HG03558 (cell line): Measurements from ENCODE around the gene SULF2.

Experiments
- ATAC-seq: cut with Tn5 transposase; IDR thresholded peaks from one replicate; pipeline ENCODE4 v1.9.1; 2021; ENCODE audit warnings: moderate number of reproducible peaks; ENCODE audit not compliant: unreplicated experiment; ENCODE audit errors: extremely low read depth

The SULF2 gene

DNA sequence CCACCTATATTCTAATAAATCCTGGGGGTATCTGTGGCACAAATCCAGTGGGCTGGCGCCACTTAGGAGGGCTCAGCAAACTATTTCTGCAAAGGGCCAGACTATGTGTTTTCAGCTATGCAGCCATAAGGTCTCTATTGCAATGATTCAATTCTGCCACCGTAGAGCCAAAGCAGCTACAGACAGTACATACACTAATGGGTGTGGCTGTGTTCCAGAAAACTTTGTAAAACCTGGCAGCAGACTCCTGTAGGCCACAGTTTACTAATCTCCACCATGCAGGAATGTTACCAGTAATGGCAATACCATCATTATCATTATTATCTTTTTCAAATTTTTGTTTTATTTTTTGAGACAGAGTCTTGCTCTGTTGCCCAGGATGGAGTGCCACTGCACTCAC is 65.7 kb downstream of the SULF2 start:
- no peak for ATAC-seq

DNA sequence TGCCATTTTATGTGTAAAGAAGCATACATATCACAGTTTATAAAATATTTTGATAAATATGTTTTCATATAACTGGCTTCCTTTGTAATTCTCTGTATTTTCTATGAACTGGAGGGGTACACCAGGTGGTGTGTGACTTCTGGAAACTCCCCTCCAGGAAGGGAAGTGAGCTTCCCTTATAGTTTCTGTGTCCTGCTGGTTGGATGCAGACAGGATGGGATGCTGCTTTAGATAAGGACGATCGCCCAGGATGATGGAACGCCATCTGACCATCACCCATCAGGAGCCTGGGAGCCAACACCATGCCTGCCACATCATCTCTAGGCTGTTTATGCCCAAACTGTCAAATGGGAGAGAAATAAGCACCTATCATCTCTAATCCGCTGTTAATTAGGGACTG is 66.1 kb downstream of the SULF2 start:
- ATAC-seq, result no peak

DNA sequence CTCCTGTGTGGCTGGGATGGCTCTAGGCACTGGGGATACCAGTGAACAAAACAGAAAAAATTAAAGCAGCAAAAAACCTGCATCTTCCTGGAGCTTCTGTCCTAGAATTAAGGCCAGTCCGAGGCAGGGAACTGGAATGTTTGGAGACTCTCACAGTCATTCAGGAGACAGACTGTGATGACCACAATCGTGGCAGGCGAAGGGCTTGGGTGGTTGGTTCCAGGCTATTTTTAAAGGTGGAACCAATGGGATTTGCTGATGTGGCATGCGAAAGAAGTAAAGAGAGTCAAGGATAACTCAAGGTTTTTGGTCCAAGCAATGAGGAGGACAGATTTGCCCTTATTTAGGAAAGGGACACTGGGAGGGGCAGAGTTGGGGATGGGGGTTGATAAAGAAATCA is 66.9 kb downstream of the SULF2 start:
- ATAC-seq, result no peak

DNA sequence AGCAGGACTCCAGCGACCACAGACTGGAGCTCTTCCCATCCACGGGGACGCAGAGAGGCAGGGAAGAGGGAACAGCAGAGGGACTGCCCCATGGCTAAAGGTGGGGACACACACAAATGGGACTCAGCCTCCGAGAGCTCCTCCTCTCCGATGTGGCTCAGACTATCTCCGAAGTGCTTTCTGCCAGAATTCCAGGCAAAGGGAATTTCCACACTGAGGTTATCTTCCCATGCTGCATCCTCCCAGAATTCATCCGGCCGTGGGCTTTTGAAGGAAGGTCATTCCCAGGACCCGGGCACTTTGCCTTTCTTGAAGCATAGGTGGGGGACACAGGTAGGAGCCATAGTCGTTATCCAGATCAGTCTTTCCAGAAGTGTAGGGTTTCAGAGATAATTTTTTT is 67.9 kb downstream of the SULF2 start:
- no peak for ATAC-seq

DNA sequence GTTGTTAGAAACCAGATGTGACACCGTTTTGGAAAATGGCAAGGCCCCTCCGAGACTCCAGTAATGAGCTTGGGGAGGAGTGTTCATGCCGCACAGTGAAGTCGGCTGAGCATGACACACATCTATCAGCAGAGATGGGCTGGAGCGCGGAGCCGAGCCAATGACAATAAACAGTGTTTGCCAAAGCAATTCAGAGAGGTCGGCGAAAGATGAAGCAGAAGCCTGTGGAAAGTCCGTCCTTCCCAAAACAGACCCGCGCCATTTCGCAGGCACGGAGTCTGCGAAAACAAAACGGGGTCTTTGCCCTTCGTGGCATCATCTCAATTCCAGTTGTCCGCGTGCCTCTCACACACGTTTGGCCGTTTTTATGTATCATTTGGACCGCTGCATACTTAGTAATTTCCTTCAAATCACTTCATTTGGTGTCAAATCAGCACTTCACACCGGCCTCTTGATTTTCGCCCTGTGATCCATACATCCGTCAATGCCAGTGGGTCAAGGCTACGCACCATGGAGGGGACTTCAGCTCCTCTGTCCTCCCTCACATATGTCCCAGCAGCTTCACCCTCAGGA is 71.3 kb downstream of the SULF2 start:
- no peak for ATAC-seq

DNA sequence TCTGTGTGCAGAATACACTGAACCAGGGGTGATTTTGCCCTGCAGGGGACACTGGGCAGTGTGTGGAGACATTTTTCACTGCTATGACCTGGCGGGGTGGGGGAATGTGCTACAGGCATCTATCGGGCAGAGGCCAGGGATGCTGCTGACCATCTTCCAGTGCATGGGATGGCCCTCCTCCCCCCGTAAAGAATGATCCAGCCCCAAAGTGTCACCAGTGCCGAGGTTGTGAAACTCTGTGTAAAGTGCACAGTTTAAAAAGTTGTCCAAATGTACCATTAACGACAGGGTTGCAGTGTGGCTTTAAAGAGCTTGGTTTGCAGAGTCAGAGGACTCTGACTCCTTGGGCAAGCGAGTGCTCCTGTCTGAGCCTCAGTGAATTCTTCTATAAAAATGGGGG is 72.1 kb downstream of the SULF2 start:
- no peak for ATAC-seq

DNA sequence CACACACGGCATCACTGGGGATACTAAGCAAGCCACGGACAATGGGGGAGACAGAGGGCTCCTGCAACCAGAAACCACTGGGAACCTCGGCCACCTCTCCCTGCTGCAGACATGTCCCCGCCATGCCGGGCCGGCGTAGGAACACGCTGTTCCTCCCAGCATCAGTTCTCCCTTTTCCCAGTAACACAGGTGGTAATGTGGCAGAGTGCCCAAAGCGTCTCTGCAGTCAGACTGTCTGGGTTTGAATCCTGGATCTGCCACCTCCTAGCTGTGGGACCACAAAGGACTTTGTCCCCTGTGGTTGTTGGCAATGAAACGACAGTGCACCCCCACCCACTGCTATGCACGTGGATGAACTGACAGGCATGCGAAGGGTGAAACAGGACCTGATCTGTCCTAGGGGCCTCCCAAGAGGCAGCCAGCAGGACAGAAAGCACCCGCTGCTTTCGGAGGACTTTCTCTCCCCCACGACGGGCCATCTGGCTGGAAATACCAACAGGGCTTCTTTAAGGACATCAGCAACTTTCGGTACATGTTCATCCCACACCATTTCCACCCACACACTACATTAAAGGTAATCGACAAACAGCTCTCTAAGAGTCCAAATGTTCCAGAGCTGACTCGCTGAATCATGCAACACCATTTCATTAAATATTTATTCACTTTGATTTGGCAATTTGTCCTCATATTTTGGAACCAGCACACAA is 74.1 kb downstream of the SULF2 start:
- ATAC-seq, result no peak

DNA sequence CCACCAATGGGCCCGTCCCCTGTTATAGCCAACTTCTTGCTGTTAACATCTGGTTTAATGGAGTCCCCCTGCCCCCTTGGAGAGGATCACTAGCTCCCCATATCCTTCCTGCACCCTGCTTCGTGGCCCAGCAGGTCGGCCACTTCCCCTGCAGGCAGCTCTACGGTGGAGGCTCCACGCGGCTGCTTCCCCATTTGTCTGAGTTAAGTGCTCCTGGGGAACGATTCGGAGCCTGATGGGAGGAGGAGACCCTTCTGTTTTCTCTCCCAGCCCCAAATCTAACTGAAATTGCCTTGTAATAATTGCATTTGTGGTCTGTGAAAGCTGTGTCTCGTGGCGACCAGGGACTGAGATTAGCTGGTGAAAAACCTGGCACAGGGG is 74.6 kb downstream of the SULF2 start:
- no peak for ATAC-seq

DNA sequence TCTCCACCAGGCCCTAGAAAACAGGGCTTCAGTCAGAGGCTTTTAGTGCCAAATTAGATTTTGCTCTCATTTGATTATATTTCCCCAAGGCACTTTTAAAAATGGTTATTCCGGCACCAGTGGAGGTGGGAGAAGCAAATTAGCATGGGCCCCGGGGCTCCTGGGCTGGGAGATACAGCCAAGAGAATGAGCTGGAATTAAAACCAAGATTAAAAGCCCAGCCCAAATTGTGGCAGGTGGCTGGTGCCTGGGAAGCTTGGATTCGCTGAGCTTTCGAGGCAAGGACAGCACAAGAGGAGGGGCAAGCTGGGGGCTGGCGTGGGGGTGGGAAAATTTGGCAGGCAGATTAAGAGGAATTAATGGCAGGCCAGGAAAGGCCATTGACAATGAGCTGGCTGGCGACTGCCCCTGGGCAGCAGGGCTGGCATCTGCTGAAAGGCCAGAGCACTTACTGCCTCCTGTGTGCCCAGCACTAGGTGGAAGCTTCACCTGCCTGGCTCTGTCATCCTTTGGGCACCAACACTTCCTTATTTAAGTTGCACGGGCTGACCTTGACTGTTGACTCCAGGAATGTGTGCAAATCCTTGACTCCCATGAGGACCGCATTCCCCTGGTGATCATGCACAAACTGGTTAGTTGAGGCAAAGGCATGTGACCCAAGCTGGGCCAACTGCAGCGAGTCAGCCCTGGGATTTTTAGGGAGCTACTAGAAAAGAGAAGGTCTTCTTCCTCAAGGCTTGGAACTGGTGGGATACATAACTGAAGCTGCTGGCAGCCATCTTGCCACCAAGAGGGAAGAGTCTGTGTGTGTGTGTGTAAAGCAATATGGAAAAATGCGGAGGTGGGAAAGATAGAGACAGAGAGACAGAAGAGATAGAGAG is 76.1 kb downstream of the SULF2 start:
- ATAC-seq, result no peak

DNA sequence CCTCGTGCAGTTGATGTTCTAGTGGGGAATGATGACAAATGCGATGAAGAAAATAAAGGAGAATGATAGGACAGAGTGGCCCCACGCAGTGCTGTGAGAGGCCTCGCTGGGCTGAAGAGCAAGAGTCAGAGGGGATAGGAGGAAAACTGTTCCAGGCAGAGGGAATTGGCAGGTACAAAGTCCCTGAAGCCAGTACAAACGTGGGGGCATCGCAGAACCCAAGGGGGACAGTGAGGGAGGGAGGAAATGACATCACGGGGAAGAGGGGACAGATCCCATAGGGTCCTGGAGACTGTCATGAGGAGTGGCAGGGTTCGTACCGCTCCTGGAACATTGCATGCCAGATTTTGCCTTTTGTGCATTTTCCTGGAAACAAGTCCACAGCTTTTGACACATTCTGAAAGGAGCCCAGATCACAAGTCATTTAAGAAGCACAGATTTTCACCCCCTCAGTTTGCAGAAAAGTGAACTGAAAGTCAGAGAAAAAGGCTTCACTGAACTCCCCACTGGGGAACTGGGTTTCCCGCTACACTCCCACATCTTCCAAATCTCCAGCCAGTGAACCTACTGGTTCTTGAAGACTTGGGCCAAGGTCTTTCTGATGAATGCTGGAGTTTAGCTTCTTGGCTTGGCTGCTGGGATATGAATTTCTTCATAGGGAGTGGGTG is 77.0 kb downstream of the SULF2 start:
- ATAC-seq, result no peak

DNA sequence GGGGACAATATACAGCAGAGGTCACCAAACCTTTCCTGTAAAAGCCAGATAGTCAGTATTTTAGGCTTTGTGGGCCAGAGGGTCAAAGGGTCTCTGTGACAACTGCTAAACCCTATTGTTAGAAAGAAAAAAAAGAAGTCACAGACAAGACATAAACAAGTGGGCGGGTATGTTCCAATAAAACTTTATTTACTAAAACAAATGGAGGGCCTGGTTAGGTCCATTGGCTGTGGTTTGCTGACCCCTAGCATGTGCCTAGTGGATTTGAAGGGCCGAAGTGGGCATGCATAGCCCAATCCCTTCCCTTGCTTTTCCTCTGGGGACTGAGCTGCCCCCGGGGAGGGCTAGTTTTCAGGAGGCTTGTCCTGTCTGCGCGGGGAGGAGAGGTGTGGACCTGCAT is 78.9 kb downstream of the SULF2 start:
- no peak for ATAC-seq

DNA sequence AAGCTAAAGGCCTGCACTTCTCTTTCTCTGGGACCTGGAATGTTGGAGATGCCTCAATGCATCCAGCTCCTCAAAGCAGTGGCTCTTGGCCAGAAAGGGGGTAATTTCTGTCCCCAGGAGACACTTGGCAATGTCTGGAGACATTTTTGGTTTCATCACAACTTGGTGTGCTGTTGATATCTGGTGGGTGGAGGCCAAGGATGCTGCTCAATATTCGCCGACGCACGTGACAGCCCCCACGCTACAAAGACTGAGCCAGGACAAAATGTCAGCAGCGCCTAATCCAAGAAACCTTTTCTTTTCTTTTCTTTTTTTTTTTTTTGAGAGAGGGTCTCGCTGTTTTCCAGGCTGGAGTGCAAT is 79.8 kb downstream of the SULF2 start:
- ATAC-seq, result no peak

DNA sequence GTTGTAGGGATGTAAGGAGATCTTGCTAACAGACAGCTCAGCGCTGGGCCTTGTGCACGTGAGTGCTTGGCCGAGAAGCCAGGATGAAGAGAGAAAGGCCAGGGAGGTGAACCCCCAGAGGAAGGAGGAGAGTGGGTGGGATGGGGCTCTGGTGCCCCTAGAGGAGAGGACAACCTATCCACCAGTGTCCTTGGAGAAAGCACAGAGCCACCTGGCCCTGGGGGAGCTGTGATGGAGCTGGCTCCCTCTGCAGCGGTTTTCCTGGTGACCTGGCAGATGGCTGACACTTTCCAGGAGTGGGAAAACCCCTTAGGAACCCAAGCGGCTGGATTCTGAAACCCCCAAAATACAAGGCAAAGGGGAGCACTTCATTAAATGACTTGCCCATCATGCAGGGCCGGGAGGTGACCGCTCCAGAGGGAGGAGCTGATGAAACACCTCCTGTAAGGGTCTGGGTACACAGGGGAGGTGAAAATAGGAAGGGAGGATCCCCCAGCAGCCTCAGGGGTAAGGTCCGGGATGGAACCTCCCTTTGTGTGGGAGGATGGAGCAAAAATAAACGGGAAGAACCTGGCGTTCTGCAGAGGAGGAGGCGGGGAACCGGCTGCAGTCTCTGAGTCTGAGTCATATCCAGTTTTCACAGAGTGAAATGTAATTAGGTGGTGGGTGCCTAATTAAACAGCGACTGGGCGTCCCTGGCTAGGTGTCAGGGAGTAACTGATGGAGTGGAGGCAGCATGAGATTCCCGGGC is 80.4 kb downstream of the SULF2 start:
- ATAC-seq, result no peak

DNA sequence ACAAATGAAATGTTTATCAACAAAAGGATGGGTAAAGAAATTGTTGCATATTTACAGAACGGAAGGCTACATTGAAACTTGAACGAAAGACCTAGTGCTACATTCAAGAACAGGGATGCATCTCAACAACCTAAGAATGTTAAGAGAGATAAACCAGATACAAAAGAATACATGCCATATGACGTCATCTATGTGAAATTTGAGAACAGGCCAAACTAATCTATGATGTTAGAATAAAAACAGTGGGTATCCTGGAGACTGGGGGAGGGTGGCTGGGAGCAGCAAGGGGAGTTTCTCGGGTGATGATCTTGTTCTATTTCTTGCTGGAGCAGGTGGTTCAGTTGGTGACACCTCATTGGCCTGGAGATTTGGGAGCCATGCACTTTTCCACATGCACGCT is 81.5 kb downstream of the SULF2 start:
- no peak for ATAC-seq

DNA sequence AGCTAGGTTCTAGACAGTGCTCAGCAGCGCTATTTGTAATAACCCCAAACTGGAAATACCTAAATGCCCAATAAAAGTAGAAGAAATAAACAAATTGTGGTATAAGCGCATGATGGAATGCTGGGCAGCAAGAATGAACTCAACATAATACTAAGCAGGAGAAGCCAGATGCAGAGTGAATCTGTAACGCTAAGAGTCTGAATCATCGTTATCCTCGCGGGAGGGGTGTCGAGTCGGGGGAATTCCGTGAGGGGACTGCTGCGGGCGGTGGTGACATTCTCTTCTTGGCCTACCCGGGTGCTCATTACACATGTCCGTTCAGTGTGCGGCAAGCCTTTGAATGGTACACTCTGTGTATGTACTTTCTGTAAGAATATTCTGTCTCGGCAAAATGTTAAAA is 83.7 kb downstream of the SULF2 start:
- no peak for ATAC-seq

DNA sequence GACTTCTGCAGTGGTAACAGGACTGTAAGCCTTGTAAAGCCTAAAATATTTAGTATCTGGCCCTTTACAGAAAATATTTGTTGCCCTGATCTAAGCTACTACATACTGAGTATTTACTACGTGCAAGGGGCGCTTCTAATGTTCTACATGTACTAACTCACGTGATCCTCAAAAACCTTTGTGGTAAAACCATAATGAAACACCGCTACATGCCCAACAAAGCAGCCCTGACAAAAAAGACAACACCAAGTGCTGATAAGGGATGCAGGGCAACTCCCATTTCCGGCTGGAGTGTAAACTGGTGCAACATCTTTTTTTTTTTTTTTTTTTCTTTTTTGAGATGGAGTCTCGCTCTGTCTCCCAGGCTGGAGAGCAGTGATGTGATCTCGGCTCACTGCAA is 85.0 kb downstream of the SULF2 start:
- ATAC-seq, result no peak

DNA sequence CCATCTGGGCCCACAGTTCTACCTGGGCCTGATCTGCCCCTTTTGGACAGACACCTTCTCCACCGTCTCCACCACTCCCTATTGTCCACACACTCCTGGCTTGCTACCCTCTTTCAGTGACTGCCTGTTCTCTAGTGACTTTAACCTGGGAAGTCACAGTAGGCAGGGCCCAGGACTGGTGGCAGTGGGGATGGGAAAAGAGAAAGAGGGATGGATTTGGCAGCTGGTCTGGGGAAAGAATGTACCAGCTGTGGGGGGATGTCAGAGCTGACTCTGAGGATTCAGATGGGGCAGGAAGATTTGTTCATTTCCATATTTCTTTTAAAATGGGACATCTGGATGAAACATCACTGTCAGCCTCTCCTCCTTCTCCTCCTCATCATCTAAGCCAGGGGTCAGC is 85.5 kb downstream of the SULF2 start:
- ATAC-seq, result no peak

DNA sequence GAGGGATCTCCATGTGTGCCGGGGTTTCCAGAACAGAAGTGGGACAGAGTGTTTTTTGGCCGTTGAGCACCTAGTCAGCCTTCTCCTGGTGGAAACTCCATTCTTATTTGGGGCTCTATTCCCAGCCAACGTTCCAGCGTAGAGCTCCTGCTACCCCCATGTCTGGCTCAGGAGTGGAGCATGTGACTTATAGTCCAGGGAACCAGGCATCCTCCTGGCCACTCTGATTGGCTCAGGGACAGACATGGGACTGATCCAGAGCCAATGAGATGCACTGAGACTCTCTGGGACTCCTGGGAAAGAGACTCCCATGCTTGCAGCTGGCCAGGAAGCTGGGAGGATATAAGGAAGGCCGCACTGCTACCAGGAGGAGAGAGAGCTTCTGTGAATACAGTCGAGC is 87.1 kb downstream of the SULF2 start:
- no peak for ATAC-seq

DNA sequence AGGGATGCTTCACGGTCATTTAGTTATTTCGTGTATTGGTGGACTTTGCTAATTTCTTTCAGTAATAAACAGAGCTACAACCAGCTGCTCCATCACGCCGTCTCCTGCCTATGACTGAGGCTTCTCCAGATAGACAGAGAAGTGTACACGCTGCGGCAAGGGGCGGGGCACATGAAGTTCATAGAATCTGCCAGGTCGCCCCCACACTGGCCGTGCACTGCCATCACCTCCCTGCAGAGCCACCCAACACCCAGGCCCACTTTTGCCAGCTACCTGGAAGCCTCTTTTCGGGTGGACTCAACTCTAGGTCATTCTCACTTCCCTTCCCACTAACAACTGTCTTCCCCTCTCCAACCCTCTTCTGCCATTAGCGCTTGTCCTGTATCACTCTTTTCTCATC is 88.4 kb downstream of the SULF2 start:
- no peak for ATAC-seq

DNA sequence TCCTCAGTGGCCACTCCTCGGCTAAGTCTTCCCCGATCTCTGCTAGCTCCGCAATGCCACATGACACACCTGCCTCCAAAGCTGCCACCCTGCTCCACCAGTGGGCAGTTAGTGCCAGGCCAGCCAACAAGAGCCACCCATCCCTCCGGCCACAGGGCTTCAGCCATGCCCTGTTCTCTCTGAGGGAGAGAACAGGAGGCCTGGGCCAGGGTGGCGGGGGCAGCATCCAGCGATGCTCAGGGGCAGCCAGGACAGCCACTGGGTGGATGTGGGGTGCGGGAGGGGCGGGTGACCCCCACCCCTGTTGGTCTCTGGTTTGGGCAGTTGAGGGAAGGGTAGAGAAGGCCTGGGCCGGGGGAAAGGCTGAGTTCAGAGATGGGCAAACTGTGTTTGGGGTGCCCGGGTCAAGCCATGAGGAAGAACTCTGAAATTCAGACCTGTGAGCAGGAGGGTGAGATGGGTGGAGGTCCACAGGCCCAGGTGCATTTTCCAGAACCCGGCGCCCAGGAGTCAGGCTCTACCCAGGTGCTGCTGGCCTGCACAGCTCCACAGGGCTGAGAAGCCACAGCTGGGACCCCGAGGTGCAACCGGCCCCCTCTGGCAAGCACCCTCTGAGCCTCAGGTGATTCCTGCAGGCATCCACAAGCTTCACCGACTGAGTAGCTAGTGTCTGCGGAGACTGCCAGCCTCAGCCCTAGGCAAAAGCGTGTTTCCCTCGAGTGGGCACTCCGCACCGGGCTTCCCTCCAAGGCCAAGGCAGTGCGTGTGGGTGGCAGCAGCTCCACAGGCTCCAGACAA is 91.1 kb downstream of the SULF2 start:
- no peak for ATAC-seq
